Measurements from ENCODE around the gene FGF12. TPM values are rescaled to one million over a fixed set of nuclear protein-coding genes. Genes with fewer than 3 reads are reported as not detected.

Gene FGF12
- polyA plus RNA-seq, 1 experiment: not detected

GRCh38 chr3:192170659-192171058 is 556.7 kb downstream of the FGF12 start:
- no peaks in the 10 kb centered on the region for H3K27me3 ChIP-seq (ENCODE audit: control insufficient read depth, insufficient read depth, low read length)
- DNase-seq (ENCODE audit: low read depth, low spot score): no peak
- H3K27ac ChIP-seq (ENCODE audit: low read depth, low read length): no peak overlapping the region
- POLR2A ChIA-PET: no interaction called here
- peaks cover 7% of the 10 kb centered on the region; the same call in 1 of the 2 replicates for H3K9me3 ChIP-seq (ENCODE audit: control insufficient read depth, insufficient read depth, low read length)
- no peak for TF ChIP-seq CTCF (IDR thresholded peaks at IDR 0.05; ENCODE audit: low read depth, low read length)
- no peak overlapping the region for H3K4me3 ChIP-seq (ENCODE audit: low read depth, low read length)
- CTCF ChIA-PET: interaction anchor here (0.6 kb wide), 1 partner anchor 1935 kb away, joined by 4 read pairs; no protein-coding TSS in a partner anchor

GRCh38 chr3:192170031-192170430 is 557.3 kb downstream of the FGF12 start:
- no peak for DNase-seq (ENCODE audit: low read depth, low spot score)
- H3K9me3 ChIP-seq (ENCODE audit: control insufficient read depth, insufficient read depth, low read length): peaks cover 6% of the 10 kb centered on the region; the same call in 1 of the 2 replicates
- H3K27ac ChIP-seq (ENCODE audit: low read depth, low read length): no peak overlapping the region
- TF ChIP-seq CTCF (IDR thresholded peaks at IDR 0.05; ENCODE audit: low read depth, low read length): no peak
- POLR2A ChIA-PET: no interaction called here
- H3K27me3 ChIP-seq (ENCODE audit: control insufficient read depth, insufficient read depth, low read length): no peaks in the 10 kb centered on the region
- CTCF ChIA-PET: interaction anchor here (0.6 kb wide), 1 partner anchor 1935 kb away, joined by 4 read pairs; no protein-coding TSS in a partner anchor
- no peak overlapping the region for H3K4me3 ChIP-seq (ENCODE audit: low read depth, low read length)

- no peak for DNase-seq (ENCODE audit: low read depth, low spot score)
- CTCF ChIA-PET: no interaction called here
- peaks cover 6% of the 10 kb centered on the region; the same call in 1 of the 2 replicates for H3K9me3 ChIP-seq (ENCODE audit: control insufficient read depth, insufficient read depth, low read length)
Measured at GRCh38 chr3:192169332-192169915, 557.9 kb downstream of the FGF12 start.

GRCh38 chr3:192168202-192168601 is 559.1 kb downstream of the FGF12 start:
- CTCF ChIA-PET: no interaction called here
- no peak for TF ChIP-seq CTCF (IDR thresholded peaks at IDR 0.05; ENCODE audit: low read depth, low read length)
- Histone ChIP-seq H3K27me3 (ENCODE audit: control insufficient read depth, insufficient read depth, low read length) (no peaks in the 10 kb centered on the region), H3K4me3 (ENCODE audit: low read depth, low read length) (no peak overlapping the region), H3K9me3 (ENCODE audit: control insufficient read depth, insufficient read depth, low read length) (peaks cover 6% of the 10 kb centered on the region; the same call in 1 of the 2 replicates), H3K27ac (ENCODE audit: low read depth, low read length) (no peak overlapping the region)
- DNase-seq (ENCODE audit: low read depth, low spot score): no peak
- POLR2A ChIA-PET: no interaction called here

More at GRCh38 chr3:192169332-192169915, 557.9 kb downstream of the FGF12 start:
- POLR2A ChIA-PET: no interaction called here
- Histone ChIP-seq H3K4me3 (ENCODE audit: low read depth, low read length) (no peak overlapping the region), H3K27ac (ENCODE audit: low read depth, low read length) (no peak overlapping the region), H3K27me3 (ENCODE audit: control insufficient read depth, insufficient read depth, low read length) (no peaks in the 10 kb centered on the region)
- TF ChIP-seq CTCF (IDR thresholded peaks at IDR 0.05; ENCODE audit: low read depth, low read length): no peak

- no peak for DNase-seq (ENCODE audit: low read depth, low spot score)
- Histone ChIP-seq H3K4me3 (ENCODE audit: low read depth, low read length) (no peak overlapping the region), H3K9me3 (ENCODE audit: control insufficient read depth, insufficient read depth, low read length) (no peaks in the 10 kb centered on the region; the same call in 1 of the 2 replicates), H3K27ac (ENCODE audit: low read depth, low read length) (no peak overlapping the region), H3K27me3 (ENCODE audit: control insufficient read depth, insufficient read depth, low read length) (no peaks in the 10 kb centered on the region)
- ChIA-PET CTCF (interaction anchor here (0.6 kb wide), 1 partner anchor 1722 kb away, joined by 3 read pairs; no protein-coding TSS in a partner anchor), POLR2A (no interaction called here)
- TF ChIP-seq CTCF (IDR thresholded peaks at IDR 0.05; ENCODE audit: low read depth, low read length): no peak
Measured at GRCh38 chr3:192165552-192165951, 561.8 kb downstream of the FGF12 start.
